AG04449 (cell line): ENCODE results near the gene CDKL4.
"Not testable (repeated sequence)": the region's sequence is repeated elsewhere in the genome, so short reads cannot be mapped to it uniquely, and the experiment has no call there.

Source experiments
- CTCF ChIA-PET: fragments of 350-600 bp; formaldehyde crosslinking; extraction: SDS; loops from one replicate; lab custom pipeline; 2021; ENCODE audit warnings: antibody characterized with exemption; lab: Yijun Ruan, JAX
- POLR2A ChIA-PET: fragments of 400-600, 350-600 bp; formaldehyde crosslinking; extraction: SDS; loops from one replicate; lab custom pipeline; 2020; ENCODE audit warnings: antibody characterized with exemption, inconsistent platforms; lab: Yijun Ruan, JAX
- DNase-seq: peaks from one replicate; pipeline ENCODE4 v3.0.0-alpha.2; 2010; ENCODE audit warnings: low read depth, low spot score
- H3K4me3 ChIP-seq: 2 replicates; pipeline ENCODE4 v1.5.1; 2011; ENCODE audit warnings: low read depth, mild to moderate bottlenecking, control low read depth, low read length
- CTCF ChIP-seq: IDR thresholded peaks from one replicate; pipeline ENCODE4 v1.5.1; 2011; ENCODE audit warnings: mild to moderate bottlenecking, moderate library complexity, low read length, control low read depth, inconsistent platforms; ENCODE audit not compliant: insufficient read depth; ENCODE audit errors: missing control alignments

CDKL4 gene

GRCh38 chr2:39176997-39177396, 66.8 kb downstream of the CDKL4 start:
- DNase-seq = no peak
- no peak for TF ChIP-seq CTCF
- H3K4me3 ChIP-seq = no peak overlapping the region
- ChIA-PET CTCF (interaction anchor here (1.1 to 1.2 kb wide), 2 partner anchors 37 to 51 kb away, joined by 3 read pairs; no protein-coding TSS in a partner anchor), POLR2A (no interaction called here)

GRCh38 chr2:39175026-39175812, 68.6 kb downstream of the CDKL4 start:
- H3K4me3 ChIP-seq = no peak overlapping the region
- no peak for TF ChIP-seq CTCF
- POLR2A ChIA-PET = no interaction called here
- no peak for DNase-seq
- CTCF ChIA-PET = no interaction called here

- TF ChIP-seq CTCF = no peak
- ChIA-PET POLR2A (no interaction called here), CTCF (interaction anchor here (1.2 kb wide), 1 partner anchor 55 kb away, joined by 4 read pairs; no protein-coding TSS in a partner anchor)
- no peak overlapping the region for H3K4me3 ChIP-seq
- DNase-seq = no peak
Measured at GRCh38 chr2:39174022-39174421, 69.7 kb downstream of the CDKL4 start.

- POLR2A ChIA-PET, CTCF ChIA-PET, DNase-seq, H3K4me3 ChIP-seq: not testable (repeated sequence)
Measured at GRCh38 chr2:39172047-39172706, 71.6 kb downstream of the CDKL4 start.

GRCh38 chr2:39171621-39172020, 72.1 kb downstream of the CDKL4 start:
- H3K4me3 ChIP-seq = no peak overlapping the region
- TF ChIP-seq CTCF = no peak
- no peak for DNase-seq
- POLR2A ChIA-PET = no interaction called here
- CTCF ChIA-PET = interaction anchor here (0.8 kb wide), 1 partner anchor 113 kb away, joined by 3 read pairs; no protein-coding TSS in a partner anchor

GRCh38 chr2:39164089-39164488, 79.7 kb downstream of the CDKL4 start:
- TF ChIP-seq CTCF = no peak
- H3K4me3 ChIP-seq = no peak overlapping the region
- CTCF ChIA-PET = interaction anchor here (0.9 kb wide), 1 partner anchor 63 kb away, joined by 3 read pairs; no protein-coding TSS in a partner anchor
- POLR2A ChIA-PET = no interaction called here
- DNase-seq = no peak
